ENCODE results near the gene ZIC2. TPM values are rescaled to one million over a fixed set of nuclear protein-coding genes. Genes with fewer than 3 reads are reported as not detected.

The ZIC2 gene
- total RNA-seq, 1 donor from 2014 or later = 21.9 TPM

DNA sequence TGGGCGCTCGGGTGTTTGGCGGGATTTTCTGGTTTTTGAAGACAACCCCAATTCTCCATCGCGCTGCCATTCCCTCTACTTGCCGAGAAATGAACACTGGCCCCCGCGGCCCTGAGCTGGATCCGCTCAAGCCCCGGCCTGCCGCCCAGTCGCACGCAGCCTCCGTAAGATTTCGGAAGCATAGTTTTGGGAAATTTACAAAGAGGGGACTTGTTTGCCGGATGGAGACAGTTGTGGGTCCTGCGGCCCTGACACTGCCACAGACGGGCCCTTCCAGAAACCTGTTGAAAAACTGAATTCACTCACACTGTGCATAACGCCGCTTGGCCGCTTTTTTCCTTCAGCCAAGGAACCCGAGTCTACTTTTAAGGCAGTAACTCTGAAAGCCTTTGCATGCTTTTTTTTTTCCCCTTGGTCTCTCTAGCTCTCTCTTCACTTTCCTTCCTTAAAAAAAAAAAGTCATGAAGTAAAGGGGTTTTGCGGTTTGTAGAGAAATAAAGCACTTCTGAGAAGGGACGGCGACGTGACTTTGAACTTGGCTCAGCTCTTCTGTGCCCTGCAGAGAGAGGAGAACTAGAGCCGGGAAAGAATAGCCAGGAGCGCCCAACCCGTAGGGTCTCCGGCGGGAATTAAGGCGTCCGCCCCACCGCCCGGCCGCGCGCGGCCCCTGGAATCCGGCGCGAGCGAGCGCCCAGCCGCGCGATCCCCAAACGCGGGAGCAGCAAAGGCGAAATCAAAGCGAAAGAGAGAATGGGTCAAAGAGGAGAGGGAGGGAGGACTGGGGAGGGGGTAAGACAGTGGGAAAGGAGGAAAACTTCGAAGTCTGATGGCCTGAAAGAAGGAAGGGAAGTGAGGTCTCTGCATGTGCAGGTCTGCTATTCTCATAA is 3.4 kb upstream of the ZIC2 start:
- Mint-ChIP-seq H3K4me1 (ENCODE audit: low read depth, unreplicated experiment) (no peaks in the 10 kb centered on the region), H3K27ac (ENCODE audit: unreplicated experiment) (no peak overlapping the region), H3K4me3 (ENCODE audit: unreplicated experiment) (peak overlapping the region; percentile 5), H3K27me3 (ENCODE audit: unreplicated experiment) (peaks cover 45% of the 10 kb centered on the region), H3K9me3 (ENCODE audit: unreplicated experiment) (peaks cover 11% of the 10 kb centered on the region), H3K36me3 (ENCODE audit: unreplicated experiment) (no peaks in the 10 kb centered on the region)
- DNase-seq = no peak
- TF ChIP-seq, protein P1, sequence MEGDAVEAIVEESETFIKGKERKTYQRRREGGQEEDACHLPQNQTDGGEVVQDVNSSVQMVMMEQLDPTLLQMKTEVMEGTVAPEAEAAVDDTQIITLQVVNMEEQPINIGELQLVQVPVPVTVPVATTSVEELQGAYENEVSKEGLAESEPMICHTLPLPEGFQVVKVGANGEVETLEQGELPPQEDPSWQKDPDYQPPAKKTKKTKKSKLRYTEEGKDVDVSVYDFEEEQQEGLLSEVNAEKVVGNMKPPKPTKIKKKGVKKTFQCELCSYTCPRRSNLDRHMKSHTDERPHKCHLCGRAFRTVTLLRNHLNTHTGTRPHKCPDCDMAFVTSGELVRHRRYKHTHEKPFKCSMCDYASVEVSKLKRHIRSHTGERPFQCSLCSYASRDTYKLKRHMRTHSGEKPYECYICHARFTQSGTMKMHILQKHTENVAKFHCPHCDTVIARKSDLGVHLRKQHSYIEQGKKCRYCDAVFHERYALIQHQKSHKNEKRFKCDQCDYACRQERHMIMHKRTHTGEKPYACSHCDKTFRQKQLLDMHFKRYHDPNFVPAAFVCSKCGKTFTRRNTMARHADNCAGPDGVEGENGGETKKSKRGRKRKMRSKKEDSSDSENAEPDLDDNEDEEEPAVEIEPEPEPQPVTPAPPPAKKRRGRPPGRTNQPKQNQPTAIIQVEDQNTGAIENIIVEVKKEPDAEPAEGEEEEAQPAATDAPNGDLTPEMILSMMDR (IDR thresholded peaks at IDR 0.05; ENCODE audit: partially characterized antibody, unreplicated experiment) = no peak

DNA sequence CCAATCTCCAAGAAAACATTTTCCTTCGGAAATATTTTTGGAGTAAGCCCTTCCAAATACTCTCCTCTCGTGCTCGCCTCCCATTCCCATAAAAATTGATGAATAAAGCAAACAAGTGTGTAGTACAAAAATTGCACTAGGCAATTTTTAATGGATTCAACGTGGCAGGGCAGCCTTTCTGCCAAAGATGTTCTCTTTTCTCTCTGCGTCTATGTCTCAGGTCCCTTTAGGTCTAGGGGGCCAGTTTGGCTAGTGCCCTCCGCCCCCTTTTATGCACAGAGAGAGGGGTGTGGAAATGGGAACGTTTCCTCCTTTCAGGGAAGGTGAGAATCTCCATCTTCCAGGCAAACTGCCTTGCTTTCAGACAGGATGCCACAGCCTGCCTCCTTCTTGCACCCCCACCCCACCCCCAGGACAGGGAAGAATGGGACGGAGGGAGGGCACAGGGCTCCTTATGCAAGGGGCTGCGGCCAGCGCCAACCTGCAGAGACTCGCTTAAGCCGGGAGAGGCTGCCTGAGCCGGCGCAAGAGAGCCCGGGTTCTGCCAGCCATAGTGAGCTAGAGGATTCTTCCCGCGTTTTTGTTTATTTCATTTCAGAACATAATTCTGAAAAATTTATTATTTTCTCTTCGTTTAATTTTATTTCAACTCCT is 2.7 kb upstream of the ZIC2 start:
- Mint-ChIP-seq H3K27me3 (ENCODE audit: unreplicated experiment) (peaks cover 45% of the 10 kb centered on the region), H3K4me1 (ENCODE audit: low read depth, unreplicated experiment) (peaks cover 7% of the 10 kb centered on the region), H3K4me3 (ENCODE audit: unreplicated experiment) (peak overlapping the region; percentile 5), H3K36me3 (ENCODE audit: unreplicated experiment) (no peaks in the 10 kb centered on the region), H3K9me3 (ENCODE audit: unreplicated experiment) (peaks cover 15% of the 10 kb centered on the region), H3K27ac (ENCODE audit: unreplicated experiment) (no peak overlapping the region)
- peak; percentile 47 for DNase-seq
- TF ChIP-seq, protein P1 (IDR thresholded peaks at IDR 0.05; ENCODE audit: partially characterized antibody, unreplicated experiment) = no peak

DNA sequence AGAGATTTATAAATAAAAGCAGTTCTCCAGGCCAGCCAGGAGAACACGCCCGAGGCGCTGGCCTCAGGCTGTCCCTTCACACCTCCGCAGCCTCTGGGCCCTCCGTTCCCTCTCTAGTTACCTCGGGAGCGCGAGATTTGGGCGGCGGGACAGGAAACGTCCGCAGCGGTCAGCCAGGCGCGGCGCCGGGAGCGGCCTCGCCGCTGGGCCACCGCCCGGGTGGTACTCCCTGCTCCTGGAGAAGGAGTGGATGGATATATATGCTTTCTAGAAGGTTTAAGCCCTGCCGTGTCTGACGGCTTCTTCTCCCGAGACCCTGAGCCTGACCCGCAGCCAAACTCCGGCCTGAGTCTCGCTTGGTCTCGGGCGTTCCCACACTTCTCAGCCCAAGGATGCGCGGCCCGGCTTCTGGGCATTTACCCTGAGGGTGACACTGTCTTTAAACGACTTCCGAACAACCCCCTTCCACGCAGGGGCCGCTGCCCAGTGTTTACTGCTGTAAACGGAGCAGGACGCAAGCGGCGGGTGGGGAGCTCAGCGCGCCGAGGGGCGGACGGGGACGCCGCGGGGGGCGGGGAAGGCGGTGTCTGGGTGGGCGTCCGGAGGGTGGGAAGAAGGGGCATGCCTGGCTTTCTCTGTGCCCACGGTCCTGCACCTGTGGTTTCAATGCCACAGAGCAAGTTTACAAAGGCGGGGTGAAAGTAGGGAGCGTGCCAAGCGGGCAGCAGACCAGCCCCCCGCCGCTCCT is 2.0 kb upstream of the ZIC2 start:
- peaks cover 13% of the 10 kb centered on the region for H3K4me1 Mint-ChIP-seq (ENCODE audit: low read depth, unreplicated experiment)
- no peaks in the 10 kb centered on the region for H3K36me3 Mint-ChIP-seq (ENCODE audit: unreplicated experiment)
- TF ChIP-seq, protein P1 (IDR thresholded peaks at IDR 0.05; ENCODE audit: partially characterized antibody, unreplicated experiment) = no peak
- peaks cover 17% of the 10 kb centered on the region for H3K9me3 Mint-ChIP-seq (ENCODE audit: unreplicated experiment)
- no peak overlapping the region for H3K4me3 Mint-ChIP-seq (ENCODE audit: unreplicated experiment)
- no peak overlapping the region for H3K27ac Mint-ChIP-seq (ENCODE audit: unreplicated experiment)
- H3K27me3 Mint-ChIP-seq (ENCODE audit: unreplicated experiment) = peaks cover 45% of the 10 kb centered on the region
- DNase-seq = peak; percentile 59

DNA sequence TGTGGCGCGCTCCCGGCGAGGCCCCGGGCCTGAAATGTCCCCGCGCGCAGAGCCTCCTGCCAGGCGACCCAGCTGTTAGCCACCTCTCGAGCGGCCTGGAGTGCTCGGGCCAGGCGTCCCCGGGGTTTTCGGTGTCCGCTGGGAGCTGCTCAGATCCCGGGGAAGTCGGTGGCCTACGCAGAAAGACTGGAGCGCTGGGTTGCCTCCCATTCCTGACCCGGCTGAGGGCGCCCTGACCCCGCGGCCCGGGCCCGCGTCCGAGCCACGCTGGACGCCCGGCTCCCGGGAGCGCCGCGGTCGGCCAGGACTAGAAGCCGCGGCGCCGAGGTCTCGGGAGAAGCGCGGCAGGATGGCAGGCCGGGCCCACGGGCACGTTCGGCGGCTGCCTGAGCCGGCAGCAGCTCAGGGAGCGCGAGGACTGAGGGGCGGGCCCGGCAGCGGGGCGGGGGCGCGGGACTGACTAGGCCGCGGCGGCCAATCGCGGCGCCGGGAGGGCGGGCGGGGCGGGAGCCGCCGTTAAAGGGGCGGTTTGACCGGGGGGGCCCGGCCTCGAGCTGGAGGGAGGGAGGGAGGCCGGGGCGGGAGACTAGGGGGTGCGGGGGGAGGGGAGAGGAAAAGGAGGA is 1.3 kb upstream of the ZIC2 start:
- peaks cover 17% of the 10 kb centered on the region for H3K9me3 Mint-ChIP-seq (ENCODE audit: unreplicated experiment)
- TF ChIP-seq, protein P1 (IDR thresholded peaks at IDR 0.05; ENCODE audit: partially characterized antibody, unreplicated experiment) = no peak
- no peaks in the 10 kb centered on the region for H3K36me3 Mint-ChIP-seq (ENCODE audit: unreplicated experiment)
- H3K4me3 Mint-ChIP-seq (ENCODE audit: unreplicated experiment) = no peak overlapping the region
- H3K27me3 Mint-ChIP-seq (ENCODE audit: unreplicated experiment) = peaks cover 40% of the 10 kb centered on the region
- H3K4me1 Mint-ChIP-seq (ENCODE audit: low read depth, unreplicated experiment) = peaks cover 13% of the 10 kb centered on the region
- no peak overlapping the region for H3K27ac Mint-ChIP-seq (ENCODE audit: unreplicated experiment)
- peak; percentile 86 for DNase-seq
